Stimulated activated CD8-positive, alpha-beta memory T cell treated with anti-CD3 and anti-CD28 coated beads, Interleukin-15, amount 100 ng/mL, for 48 hours (primary cell): ENCODE data around the gene BCR.
A peak's percentile ranks its signal among the peaks of the same experiment; 100 is the strongest.

Experiments used
- DNase-seq, 2 donors: peaks; one replicate each; pipeline ENCODE4 v3.0.0-alpha.2; 2020; ENCODE audit warnings: low read depth in 2 of 2

BCR gene

GRCh38 chr22:23175817-23176644, 4.3 kb upstream of the BCR start:
- no peak for DNase-seq

- DNase-seq, result no peak
Measured at GRCh38 chr22:23176645-23177027, 3.7 kb upstream of the BCR start.

GRCh38 chr22:23177197-23177596, 3.1 kb upstream of the BCR start:
- DNase-seq, result no peak

DNA sequence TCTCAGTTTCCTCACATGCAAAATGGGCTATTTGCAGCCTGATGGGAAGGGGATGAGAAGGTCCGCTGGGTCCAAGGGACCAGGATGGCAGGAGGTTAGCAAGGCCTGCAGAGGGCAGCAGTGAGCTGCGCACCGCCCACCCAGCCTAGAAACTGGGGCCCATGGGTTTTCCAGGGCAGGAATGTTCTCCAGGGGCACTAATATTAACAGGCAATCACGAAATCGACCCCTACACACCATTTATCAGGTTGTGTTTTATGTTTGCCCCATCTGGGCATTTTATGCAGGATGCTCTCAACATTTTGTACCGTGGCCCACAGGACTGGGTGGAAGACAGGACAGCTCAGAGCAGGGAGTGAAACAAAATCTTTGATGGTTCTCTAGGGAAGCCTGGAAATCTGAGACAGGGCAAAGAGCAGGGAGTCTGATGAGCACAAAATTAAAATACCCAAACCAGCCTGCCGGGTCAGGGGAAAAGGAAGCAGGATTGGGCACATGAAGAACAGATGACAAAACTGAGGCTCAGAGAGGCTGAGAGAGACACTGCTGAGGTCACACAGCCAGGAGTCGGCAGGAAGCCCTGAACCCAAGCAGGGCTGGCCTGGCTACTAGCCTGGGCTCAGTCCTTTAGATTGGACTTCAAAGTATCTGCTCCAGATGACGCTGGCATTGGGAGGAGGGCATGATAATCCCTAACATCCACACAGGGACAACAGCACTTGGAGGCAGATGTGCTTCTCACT, 1.6 kb upstream of the BCR start:
- DNase-seq, result no peak

- DNase-seq, result no peak
Measured at GRCh38 chr22:23179381-23180299, 669 bp upstream of the BCR start.

GRCh38 chr22:23180893-23181720, 798 bp downstream of the BCR start:
- no peak for DNase-seq

DNA sequence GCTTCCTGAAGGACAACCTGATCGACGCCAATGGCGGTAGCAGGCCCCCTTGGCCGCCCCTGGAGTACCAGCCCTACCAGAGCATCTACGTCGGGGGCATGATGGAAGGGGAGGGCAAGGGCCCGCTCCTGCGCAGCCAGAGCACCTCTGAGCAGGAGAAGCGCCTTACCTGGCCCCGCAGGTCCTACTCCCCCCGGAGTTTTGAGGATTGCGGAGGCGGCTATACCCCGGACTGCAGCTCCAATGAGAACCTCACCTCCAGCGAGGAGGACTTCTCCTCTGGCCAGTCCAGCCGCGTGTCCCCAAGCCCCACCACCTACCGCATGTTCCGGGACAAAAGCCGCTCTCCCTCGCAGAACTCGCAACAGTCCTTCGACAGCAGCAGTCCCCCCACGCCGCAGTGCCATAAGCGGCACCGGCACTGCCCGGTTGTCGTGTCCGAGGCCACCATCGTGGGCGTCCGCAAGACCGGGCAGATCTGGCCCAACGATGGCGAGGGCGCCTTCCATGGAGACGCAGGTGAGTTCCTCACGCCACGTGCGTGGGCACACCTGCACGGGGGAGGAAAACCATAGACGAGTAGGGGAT, 1.5 kb downstream of the BCR start:
- DNase-seq, result no peak

- DNase-seq, result peak; percentile 59 to 63
Measured at GRCh38 chr22:23182309-23183060, 2.2 kb downstream of the BCR start.

DNA sequence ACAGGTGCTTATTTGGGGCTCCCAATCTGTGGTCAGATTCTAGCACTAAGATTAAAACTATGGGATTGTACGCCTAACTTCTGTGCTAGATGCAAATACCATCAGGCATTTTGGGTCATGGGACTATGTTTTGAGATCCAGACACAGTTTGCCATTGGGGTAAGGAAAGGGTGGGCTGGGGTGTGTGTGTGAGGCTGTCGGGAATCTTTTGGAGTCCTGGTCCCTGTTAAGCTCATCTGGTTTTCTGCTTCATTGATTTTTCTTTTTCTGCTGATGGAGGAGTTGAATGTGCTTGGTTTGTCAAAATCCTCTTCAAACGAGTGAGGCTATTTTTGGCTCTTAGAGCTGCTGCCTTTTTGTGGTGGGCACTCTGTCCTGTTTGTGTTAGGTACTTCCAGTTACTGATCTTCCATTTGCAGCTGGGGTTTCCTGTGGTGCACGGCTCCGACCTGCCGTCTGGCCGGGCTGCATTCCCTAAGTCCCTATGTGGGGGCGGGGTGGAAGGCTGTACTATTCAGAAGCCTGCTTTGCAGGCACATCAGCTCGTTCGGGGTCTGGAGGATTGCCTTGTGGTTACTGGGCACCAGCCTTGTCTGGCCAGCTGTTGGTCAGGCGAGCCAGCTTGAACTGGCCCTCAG, 2.9 kb downstream of the BCR start:
- no peak for DNase-seq

- DNase-seq, result no peak
Measured at GRCh38 chr22:23184100-23184763, 3.9 kb downstream of the BCR start.

DNA sequence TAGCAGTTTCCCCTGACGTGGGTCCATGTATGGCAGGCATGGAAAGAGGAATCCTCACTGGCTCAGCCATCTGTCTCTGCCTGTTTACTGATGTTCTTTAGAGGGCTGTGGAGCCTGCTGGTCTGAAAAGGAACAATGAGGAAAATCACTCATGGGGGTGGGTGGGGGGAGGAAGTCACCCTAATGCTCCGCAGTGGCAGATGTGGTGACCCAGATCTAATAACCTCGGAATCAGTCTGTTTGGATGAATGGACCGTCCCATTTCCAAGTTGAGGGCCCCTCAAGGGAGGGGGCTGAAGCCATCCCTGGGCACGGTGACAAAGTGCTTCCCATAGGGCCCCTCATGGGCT, 4.4 kb downstream of the BCR start:
- DNase-seq, result no peak

DNA sequence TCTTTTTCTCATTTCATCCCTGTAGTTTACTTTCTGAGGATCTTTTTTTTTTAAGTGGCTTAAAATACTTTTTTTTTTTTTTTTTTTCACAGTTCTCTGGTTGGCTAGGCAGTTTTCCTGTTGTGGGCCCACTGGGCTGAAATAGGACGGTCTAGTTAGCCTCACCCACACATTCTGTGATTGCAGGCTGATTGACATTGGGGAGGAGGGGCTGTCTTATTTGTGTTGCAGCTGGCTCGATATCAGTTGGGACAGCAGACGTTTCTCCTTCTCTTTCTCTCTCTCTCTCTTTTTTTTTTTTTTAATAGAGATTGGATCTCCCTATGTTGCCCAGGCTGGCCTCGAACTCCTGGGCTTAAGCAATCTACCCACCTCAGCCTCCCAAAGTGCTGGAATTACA, 6.9 kb downstream of the BCR start:
- no peak for DNase-seq

DNA sequence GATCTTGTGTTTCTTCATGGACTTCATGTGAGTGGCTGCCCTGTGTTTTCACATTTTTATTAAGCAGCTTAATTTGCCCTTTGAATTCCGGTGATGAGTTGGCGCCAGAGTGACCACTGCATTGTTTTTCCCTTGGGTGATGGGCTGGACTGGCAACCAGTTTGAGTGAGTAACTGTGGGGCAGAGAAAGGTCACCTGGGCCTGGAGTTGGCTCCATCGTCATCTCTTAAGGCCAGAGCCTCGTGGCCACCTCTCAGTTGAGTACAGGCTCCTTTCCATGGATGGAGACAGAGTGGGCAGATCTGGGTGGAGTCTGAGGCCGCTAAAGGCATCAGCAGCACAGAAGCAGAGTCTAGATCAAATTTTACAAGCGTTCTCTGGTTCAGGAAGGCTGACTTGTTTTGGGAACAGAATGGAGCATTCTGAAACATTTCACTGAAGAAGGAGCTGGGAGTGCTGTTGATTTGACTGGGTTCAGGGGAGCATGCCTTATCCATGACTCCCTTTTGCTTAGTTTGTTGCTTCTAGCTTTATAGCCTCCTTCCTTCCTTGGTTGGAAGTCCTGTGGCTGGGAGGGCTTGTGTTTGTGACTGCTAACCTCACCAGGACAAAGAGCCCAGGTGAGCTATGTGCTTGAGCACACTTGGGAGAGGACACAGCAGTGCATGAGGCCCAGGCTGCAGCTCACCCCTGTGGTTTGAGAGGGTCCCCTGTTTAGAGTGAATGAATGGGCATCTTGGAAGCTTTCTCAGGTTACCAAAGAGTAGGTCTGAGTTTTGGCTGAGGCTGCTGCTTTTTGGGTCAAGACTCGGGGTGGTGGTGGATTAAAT, 7.8 kb downstream of the BCR start:
- DNase-seq, result no peak

DNA sequence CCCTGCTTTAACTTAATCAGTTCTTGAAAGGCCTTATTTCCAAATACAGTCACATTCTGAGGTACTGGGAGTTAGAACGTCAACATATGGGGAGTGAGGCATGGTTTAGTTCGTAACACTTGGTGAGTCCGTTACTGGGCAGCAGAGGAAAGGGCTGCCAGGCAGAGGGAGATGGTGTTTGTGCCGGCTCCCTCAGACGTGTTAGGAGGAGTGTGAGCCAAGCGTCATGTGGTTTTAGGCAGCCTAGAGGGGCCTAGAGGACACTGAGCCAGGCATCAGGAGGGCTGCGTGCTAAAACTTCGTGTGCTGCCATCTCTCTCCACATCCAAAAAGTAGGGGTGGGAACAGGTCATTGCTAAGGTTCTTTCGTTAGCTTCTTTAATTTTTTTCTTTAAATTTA, 10.2 kb downstream of the BCR start:
- no peak for DNase-seq

GRCh38 chr22:23192133-23192532, 11.8 kb downstream of the BCR start:
- no peak for DNase-seq

- DNase-seq, result no peak
Measured at GRCh38 chr22:23192558-23192957, 12.2 kb downstream of the BCR start.

DNA sequence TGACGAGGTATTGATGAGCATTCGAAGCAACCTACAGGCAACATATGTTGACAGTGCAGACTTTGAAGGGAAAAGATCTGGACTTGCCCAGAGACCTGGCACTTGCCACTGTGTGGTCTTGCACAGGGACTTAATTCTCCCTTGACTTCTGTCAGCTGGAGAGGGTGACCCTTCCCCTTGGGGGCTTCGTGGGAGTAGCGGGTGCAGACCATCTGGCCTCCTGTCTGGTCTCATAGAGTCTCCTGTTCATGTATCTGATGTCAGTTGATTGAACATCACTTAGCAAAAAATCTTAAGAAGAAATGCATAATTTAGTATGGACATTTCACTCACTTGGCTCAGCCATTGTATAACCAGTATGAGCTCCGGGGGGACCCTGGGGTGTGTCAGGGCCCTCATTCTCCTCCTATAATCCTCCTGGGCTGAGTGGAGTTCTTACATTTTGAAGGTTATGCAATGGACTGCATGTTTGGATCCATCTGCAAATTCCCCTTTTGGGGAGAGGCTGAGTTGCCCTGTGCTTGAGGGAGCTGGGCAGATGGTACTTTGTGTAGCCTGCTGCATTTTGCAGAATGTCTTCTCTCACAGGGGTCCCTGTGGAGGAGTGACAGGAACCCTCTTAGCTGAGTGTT, 13.0 kb downstream of the BCR start:
- DNase-seq, result no peak

DNA sequence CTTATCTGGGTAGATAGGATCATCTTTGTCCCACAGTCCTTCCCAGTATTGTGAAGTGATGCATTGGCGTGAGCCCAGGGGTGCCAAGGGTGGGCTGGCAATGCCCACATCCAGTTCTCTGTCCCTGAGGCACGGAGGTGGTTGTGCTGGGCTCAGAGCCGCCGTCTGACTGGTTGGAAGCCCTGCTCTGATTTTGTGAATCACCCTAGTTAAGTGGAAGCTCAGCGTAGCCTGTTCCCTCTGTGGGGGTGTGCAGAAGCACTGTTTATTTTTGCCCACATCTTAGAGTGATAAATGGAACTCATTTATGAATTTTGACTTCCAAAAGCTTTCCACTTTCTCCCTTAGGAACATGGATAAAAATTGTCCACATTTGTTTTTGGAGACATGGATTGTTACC, 13.6 kb downstream of the BCR start:
- DNase-seq, result no peak
